Measurements from ENCODE around the gene NATD1.

GRCh38 chr17:21189361-21189760, 63.8 kb downstream of the NATD1 start:
- TF ChIP-seq POLR2AphosphoS5 (IDR thresholded peaks at IDR 0.05; ENCODE audit: borderline replicate concordance, low read depth, low read length) (no peak), EZH2 (IDR thresholded peaks at IDR 0.05) (no peak), FOXP2 (optimal IDR thresholded peaks at IDR 0.05; ENCODE audit: control extremely low read depth, extremely low read length, insufficient read depth) (no peak)

Data from SK-N-MC (cell line).